Measurements from ENCODE around the gene PERM1.
"Not testable (repeated sequence)": the region's sequence is repeated elsewhere in the genome, so short reads cannot be mapped to it uniquely, and the experiment has no call there.

Gene PERM1

DNA sequence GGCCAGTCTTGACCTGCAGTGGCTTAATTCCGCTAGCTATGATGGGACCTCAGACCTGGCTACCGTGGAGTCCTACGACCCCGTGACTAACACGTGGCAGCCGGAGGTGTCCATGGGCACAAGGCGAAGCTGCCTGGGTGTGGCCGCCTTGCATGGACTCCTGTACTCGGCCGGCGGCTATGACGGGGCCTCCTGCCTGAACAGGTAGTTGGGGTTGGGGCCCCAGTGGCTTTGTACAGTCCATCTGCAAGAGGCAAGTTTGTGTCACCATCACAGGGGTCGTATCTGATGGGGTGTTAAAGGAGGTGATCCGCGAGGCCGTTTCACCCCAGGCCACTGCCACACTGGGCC is 18.6 kb downstream of the PERM1 start:
- no peak for DNase-seq

DNA sequence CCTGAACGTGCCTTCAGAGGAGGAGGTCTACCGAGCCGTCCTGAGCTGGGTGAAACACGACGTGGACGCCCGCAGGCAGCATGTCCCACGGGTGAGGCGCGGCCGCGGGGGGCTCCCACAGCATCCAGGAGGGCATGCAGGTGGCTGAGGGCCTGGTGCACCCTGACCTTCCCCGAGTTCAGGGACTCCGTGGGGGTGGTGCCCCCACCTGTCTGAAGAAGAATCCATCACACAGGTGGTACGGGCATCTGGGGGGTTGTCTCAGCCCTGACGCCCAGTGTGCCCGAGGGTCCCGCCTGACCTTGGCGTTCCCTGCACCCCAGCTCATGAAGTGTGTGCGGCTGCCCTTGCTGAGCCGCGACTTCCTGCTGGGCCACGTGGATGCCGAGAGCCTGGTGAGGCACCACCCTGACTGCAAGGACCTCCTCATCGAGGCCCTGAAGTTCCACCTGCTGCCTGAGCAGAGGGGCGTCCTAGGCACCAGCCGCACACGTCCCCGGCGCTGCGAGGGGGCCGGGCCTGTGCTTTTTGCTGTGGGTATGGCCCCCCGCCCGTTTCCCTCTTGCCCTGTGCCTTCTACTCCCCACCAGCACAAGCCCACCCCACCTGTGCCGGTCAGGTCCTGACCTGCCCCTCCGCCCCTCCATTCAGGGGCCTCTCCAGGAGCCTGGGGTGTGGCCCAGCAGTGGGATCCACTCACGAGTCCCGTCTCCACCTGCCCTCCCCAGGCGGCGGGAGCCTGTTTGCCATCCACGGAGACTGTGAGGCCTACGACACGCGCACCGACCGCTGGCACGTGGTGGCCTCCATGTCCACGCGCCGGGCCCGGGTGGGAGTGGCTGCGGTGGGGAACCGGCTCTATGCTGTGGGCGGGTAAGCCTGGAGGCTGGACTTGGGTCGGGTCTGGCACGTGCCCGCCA is 19.3 kb downstream of the PERM1 start:
- no peak for DNase-seq

DNA sequence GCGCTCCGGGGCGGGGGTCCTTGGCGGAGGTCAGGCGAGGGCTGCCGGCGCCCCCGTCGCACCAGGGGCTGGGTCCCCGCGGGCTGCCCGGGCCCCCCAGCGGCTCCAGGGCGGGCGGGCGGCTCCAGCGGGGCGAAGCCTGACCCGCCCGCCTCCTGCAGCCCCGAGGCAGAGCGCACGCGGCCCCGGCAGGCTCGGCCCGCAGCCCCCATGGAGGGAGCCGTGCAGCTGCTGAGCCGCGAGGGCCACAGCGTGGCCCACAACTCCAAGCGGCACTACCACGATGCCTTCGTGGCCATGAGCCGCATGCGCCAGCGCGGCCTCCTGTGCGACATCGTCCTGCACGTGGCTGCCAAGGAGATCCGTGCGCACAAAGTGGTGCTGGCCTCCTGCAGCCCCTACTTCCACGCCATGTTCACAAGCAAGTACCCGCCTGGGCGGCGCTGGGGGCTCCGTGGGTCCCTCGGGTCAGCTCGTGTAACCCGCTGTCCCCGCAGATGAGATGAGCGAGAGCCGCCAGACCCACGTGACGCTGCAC is 20.7 kb downstream of the PERM1 start:
- no peak for DNase-seq

DNA sequence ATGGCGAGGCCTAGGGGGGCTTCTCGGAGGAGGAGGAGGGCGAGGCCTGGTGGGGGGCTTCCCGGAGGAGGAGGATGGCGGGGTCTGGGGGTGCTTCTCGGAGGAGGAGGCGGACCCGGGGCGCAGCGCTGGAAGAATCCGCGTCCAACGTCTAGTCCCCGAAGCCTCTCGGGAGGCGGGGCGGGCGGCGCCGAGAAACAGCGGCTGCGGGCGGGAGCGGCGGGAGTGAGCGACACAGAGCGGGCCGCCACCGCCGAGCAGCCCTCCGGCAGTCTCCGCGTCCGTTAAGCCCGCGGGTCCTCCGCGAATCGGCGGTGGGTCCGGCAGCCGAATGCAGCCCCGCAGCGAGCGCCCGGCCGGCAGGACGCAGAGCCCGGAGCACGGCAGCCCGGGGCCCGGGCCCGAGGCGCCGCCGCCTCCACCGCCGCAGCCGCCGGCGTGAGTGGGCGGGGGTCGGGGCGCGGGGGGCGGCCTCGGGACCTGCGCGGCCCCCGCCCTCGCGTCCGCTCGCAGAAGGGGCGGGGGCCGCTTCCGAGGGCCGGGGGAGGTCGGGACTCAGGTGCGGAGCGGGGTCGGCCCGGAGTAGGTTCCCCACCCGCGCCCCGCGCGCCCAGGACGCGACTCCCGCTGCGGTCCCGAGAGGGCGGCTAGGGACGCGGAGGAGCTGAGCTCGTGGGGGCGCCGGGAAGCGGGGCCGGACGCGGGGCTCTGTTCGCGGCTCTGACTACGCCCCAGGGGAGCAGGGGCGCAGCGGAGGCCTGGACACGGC is 21.3 kb downstream of the PERM1 start, which contains the start of gene KLHL17:
KLHL17 (plus strand) TSS at position 222 of the 769 bp plus-strand sequence; CDS start at position 332, 110 bp downstream.
- peak; percentile 78 for DNase-seq

DNA sequence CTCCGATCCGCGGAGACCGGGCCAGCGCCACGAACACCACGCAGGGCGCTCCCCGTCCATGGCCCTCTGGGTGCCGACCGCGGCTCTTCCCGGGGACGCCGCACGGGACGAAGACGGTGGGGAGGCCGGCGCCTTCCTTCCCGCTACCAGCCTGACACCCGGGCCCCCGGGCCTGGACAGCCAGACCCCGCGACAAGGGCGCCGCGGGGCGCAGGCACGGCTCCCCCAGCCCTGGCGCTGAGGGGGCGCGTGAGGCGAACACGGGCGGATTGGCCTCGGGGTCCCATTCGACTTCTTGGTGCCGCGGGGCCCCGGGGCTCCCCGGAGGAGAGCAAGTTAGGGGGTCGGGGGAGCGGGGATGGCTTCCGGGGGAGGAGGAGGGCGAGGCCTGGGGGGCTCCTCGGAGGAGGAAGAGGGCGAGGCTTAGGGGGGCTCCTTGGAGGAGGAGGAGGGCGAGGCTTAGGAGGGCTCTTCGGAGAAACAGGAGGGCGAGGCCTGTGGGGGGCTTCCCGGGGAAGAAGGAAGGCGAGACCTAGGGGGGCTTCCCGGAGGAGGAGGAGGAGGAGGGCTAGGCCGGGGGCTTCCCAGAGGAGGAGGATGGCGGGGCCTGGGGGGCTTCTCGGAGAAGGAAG is 22.0 kb downstream of the PERM1 start:
- DNase-seq, result no peak

DNA sequence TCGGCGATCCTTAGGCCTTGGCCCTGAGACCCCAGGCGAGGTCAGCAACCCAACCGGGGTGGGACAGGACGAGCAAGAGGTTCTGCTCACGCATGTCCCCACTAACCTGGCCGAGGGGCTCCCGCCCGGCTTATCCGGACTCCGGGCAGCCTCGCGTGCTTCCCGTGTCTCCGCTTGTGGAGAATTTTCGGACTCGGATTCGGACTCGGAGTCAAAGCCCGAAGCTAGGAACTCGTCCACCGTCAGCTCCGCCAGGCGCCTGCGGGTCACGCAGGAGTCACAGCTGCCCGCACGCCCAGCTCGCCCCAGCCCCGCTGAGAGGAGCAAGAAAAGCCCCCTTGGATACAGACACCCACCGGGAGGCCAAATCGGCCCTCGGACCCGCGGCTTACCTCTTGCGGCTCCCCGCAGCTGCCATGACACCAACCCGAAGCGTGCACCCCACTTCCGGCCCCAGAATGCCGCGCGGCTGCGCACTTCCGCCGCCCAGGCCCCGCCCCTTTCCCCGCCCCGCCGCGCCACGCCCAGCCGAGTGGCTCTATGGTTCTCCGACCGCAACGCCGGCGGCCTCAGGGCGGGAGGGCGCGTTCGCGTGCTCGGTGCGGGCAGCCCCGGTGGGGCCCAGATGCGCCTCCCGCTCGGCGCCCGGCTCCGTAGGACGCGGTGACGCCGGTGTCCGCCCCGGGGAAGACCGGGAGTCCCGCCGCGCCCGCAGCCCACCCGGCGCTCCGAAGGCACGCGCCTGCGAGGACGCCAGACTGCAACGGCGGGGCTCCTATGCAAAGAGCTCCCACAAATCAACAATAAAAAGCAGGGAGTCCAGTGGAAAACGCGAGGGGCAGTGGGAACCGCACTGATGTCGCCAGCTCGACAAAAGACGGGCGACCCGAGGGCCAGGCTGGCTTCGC is 22.8 kb downstream of the PERM1 start, which contains the start of gene NOC2L:
NOC2L (minus strand) TSS at position 434 of the 908 bp plus-strand sequence; CDS start at position 418, 16 bp downstream.
- peak; percentile 98 for DNase-seq

DNA sequence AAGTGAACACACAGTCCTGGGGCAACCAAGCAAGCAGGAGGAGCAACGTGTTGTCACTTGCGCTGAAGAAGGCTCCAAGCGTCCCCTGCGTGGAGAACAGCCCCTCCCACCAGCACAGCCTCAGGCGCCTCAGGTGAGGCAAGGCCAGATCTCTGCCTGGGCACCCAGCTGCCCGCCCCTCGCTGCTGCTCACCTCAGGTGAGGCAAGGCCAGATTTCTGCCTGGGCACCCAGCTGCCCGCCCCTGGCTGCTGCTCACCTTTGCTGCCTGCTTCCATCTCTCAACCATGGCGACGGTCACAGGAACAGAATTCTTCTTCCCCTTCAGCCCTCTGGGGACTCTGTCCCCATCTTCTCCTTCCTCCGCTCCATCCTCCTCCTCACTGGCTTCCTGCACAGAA is 25.3 kb downstream of the PERM1 start:
- no peak for DNase-seq

DNA sequence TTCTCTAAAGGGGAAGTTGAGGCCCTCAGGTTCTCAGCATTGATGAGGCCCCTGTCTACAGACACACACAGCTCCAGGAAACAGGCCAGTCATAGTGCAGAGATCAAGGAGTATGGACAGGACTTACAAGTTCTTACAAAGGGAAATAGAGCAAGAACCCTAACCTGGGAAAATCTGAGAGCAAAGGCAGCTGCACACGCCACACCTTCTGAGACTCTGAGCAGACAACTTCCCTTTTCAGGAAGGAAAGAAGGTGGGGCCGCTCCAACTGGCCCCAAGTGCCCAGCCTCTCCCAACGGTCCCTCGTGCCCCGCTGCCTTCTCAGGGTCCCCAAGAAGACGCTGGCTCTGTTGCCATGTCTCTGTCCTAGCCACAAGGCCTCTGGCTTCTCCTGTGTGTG is 26.4 kb downstream of the PERM1 start:
- DNase-seq, result no peak

DNA sequence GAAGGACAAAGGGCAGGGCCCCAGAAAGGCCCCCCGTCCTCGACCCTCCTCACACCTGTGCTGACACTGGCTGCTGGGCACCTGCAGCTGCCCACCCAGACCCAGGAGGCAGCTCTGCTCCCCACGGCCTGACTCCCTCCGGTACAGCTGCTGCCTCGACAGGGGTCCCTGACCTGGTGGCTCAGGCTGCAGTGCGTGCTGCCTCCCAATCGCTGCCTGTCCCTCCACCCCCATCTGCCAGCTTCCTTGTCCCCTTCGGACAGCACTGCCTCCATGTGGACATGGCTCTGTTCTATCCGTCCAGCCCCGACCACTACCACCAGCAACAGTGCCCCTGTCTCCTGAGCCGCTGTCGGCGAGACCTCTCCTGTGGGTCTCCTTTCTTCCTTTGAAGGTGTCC is 27.0 kb downstream of the PERM1 start:
- DNase-seq, result no peak

DNA sequence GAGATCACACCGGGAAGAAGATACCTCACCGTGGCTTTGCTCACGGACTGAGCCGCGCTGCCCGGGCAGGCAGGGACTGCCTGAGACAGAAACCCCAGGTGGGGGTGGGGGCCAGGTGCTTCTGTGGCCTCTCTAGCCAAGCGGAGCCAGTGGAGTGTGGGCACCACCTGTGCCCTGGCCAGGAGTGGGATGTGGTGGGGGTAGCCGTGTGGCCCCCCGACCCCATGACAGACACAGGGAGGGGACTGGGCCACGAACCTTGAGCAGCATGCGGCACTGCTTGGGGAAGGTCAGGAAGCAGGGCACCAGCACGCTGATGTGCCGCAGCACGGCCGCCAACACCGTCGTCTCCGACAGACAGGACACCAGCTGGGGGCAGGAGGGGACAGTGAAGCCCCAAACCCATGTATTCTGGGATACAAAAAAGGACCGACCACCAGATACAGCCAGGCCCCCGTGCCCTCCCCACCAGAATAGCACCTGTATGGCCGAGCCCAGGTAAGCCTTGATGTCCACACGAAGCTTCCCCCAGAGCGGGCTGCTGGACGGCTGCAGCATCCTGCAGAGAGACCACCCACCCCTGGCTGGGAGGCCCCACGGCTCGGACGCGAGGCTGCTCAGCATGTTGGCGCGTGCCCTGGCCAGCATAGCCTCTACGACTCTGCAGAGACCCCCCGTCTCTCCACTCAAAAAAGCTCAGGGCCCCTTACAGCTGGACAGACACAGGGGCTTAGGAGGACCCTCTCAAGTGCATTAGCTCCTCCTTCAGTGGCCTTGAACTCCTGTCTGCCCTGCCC is 28.2 kb downstream of the PERM1 start:
- no peak for DNase-seq

DNA sequence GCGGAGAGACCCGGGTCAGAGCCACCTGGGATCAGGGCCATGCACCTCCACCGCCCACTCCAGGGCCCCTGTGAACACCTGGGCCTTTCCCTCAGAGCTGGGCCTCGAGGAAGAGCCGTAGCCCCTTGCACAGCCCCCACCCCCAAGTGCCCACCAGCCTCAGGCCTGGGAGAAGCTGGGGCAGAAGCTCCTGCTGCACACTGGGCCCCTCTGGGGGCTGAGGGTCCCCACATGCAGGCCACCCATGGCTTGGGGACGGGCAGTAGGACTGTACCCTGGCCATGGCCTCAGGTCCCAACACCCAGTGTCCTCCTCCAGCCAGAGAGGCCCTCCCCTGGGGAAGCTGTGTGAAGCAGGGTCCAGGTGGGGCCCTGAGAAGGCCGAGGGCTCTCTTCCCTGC is 29.3 kb downstream of the PERM1 start:
- DNase-seq, result no peak

DNA sequence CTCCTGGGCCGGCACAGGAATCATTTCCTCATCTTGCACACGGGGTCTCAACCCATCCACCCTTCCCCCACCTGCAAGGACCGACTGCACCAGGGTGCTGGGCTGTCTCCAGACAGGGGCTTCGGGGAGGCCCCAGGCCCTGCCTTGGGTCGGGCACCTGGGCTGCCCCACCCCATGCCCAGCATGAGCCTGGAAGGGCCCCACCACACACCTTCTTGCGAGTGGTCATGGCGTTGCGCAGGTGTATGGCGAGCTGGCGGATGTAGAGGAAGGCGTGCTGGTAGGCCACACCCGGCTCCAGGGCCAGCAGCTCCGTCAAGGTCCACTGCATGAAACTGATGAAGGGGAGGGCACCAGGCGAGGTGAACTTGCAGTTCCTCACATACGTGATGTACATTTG is 29.7 kb downstream of the PERM1 start:
- no peak for DNase-seq

DNA sequence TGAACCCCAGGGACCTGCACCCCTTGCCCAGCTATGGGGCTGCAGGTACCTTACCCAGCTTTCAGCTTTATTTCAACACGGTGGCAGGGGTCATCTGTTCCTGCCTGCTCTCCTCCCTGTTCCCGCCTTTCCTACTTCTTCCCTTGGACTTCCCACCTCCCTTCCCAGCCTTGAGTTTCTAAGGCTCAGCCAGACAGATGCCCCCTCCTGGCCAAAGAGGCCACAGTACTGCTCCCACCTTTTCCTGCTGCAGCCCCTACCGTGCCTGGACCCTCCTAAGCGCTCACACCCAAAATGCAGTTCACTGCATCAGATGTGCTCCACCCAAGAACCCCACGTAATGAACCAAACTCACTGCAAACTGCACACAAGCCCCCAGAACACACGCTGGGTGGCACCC is 30.5 kb downstream of the PERM1 start:
- no peak for DNase-seq

DNA sequence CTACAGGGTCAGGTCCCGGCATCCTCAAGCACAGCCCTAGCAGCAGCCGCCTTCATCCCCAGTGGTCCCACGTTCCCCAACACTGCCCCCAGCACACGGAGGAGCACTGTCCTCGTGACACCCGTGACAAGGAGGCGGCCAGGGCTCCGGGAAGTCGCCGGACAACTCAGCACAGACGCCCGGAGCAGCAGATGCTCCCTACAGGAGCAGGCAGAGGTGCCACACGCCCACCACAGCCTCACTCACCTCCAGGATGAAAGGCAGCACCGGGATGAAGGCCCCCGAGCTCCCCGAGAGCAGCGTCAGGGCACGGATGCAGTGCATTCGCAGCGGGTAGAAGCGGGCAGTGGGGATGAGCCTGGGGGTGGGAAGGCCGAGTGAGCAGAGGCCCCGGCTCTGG is 31.0 kb downstream of the PERM1 start:
- no peak for DNase-seq

DNA sequence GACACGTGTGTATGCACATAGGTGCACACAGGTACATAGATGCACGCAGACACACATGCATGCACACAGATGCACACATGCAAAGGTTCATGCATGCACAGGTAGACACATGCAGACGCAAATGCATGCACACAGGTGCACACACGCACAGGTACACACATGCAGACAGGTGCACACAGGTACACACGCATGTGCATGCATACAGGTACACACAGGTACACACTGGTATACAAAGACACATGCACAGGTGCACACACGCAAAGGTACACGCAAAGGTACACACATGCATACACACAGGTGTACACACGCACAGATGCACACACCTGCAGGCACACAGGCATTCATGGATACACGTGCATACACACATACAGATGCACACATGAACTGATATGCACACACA is 31.6 kb downstream of the PERM1 start:
- DNase-seq, result no peak

DNA sequence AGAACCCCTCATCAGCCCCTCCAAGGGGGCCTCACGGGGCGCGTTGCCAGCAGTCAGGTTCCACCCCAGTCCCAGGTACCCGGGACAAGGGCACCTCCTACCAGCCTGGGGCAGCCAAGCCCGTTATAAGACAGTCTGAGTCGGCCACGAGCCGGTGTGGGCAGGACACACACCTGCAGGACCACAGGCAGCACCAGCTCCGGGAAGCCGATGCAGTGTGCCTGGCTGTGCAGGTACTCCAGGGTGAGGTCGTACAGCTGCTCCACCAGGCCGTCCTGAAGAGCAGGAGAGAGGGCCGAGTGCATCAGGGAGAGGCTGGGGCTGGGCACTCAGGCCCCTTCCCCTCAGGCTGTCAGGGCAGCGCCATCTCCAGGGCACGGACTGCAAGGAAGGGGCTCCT is 33.9 kb downstream of the PERM1 start:
- DNase-seq, result no peak

DNA sequence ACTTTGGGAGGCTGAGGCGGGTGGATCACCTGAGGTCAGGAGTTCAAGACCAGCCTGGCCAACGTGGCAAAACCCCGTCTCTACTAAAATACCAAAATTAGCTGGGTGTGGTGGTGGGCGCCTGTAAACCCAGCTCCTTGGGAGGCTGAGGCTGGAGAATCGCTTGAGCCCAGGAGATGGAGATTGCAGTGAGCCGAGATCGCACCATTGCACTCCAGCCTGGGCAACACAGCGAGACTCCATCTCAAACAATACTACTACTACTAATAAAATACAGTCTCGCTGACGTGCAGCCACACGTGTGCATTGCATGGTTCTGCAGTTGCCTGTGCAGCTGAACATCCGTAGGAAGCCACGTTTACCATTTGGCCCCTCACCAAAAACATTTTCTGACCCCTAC is 35.1 kb downstream of the PERM1 start:
- DNase-seq, result not testable (repeated sequence)

DNA sequence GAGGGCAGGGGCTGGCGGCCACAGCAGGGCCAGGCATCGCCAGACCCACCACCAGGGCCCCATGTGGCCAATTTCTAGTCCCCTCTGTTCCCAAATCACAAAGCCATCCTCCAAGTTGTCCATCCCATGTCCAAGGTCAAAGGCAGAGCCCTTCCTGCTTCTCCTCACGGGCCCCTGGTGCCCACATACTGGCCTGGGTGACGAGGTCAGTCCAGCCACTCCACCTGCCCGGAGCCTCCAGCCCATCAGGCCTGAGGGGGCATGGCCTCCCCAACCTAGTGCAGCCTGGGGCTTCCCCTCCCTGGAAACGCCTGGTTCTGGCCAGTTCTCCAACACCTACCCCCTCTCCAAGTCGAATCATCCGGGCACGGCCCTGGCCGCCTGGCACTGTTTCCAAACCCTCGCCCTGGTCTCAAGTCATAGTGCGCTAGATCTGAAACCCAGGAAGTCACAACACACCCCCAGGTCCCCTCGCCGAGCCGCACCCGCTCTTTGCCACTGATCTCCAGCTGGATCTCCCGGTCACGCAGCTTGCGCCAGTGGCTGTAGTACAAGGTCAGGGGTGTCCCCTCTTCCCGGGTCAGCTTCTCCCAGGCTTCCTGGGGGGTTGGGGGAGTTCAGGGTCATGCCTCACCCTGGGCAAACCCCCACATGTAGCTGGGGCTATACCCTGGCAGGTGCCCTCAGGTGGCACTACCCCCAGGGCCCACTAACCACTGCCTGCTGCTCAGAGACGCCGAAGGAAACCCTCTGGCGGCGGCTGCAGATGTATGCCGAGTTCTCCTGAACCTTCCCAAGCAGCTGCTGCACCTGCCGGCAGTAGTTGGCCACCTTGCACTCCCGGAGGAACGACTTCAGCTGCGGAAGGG is 36.0 kb downstream of the PERM1 start:
- DNase-seq, result no peak

DNA sequence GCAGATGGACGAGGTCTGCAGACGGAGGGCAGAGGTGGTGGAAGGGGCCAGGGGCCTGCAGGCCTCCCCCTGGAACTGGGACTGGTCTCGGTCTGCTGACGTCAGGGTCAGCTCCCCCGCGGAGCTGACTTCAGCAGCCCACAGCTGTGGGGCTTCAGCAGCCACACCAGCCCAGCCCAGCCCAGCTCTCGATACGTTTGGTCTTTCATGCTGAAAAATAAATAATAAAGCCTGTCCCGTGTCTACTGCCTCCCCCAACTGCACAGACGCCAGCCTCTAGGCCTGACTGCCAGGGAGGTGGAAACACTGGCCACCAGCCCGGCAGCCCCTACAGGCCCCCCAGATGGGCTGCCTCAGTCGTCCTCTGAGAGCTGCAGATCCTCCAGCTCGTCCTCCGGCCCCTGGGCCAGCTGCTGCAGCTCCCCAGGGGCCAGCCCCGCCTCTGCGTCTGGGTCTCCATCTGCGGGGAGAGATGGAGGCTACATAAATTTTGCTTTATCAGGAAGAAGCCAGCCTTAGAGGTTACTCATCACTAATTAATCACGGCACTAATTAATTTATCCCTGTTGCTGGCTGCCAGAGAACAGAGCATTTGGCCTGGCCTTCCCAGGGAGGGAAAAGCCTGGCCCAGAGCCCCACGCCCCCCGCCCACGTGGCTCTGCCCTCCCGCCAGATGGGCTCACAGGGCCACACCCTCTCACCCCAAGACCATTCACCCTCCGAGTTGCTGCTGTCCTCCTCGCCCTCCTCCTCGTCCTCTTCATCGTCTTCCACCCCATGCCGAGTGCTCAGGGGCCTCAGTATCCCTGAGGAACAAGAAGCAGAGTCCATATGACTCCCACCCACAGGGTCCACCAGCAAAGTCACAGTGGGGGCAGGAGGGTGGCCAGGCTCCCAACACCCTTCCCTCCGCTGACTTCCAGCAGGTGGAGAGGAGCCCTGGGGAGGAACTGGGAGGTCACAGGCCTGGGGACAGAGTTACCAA is 37.3 kb downstream of the PERM1 start:
- DNase-seq, result no peak

All from activated T-cell treated with anti-CD3 and anti-CD28 coated beads for 4 hours (primary cell).